Left ventricle myocardium inferior (tissue), 1 donor: ENCODE measurements around the gene SHISAL1. TPM values are rescaled to one million over a fixed set of nuclear protein-coding genes. Genes with fewer than 3 reads are reported as not detected.

Source experiments
- DNase-seq: peaks from one replicate; pipeline ENCODE4 v3.0.0-alpha.2; 2020
- H3K27ac ChIP-seq: fragments of 200-600 bp; replicated peaks from 2 replicates; pipeline ENCODE4 v1.8.0; 2021
- H3K27me3 ChIP-seq: fragments of 200-600 bp; 2 replicates; pipeline ENCODE4 v1.8.0; 2021; ENCODE audit warnings: low read depth
- H3K36me3 ChIP-seq: fragments of 200-600 bp; 2 replicates; pipeline ENCODE4 v1.8.0; 2021
- H3K4me1 ChIP-seq: fragments of 200-600 bp; 2 replicates; pipeline ENCODE4 v1.8.0; 2021
- H3K4me3 ChIP-seq: fragments of 200-600 bp; 2 replicates; pipeline ENCODE4 v1.8.0; 2021; ENCODE audit warnings: mild to moderate bottlenecking, moderate library complexity
- H3K9me3 ChIP-seq: fragments of 200-600 bp; replicated peaks from 2 replicates; pipeline ENCODE4 v1.8.0; 2021
- CTCF ChIP-seq: fragments of 200-600 bp; IDR thresholded peaks from 2 replicates; pipeline ENCODE4 v1.8.0; 2021; ENCODE audit warnings: antibody characterized with exemption, mild to moderate bottlenecking, borderline replicate concordance
- intact Hi-C: fragments of 100-400 bp; cut with micrococcal nuclease; formaldehyde crosslinking; loops from one replicate; pipeline ENCODE4 v1.11.0; 2022
- total RNA-seq: library from RNA; stranded (reverse); fragmentation: NEBNext Ultra II Directional; extraction: Animal tissue kit (Norgen Biotek cat#: 25700); gene quantifications from one replicate; pipeline ENCODE4 v1.2.1, GENCODE V29; 2021
- donor health status: DM: no; HTN: yes; CAD: no; lungs with severe emphysema.

Gene SHISAL1
- total RNA-seq, 1 donor from 2014 or later = 1.3 TPM

GRCh38 chr22:44275631-44275995 is 37.1 kb downstream of the SHISAL1 start:
- Histone ChIP-seq H3K27ac (no peak overlapping the region), H3K36me3 (no peaks in the 10 kb centered on the region), H3K4me1 (no peaks in the 10 kb centered on the region), H3K27me3 (peaks cover 27% of the 10 kb centered on the region), H3K4me3 (no peak overlapping the region), H3K9me3 (no peaks in the 10 kb centered on the region)
- no peak for DNase-seq
- no peak for TF ChIP-seq CTCF
- intact Hi-C loops = no loop called here

GRCh38 chr22:44274918-44275630 is 37.7 kb downstream of the SHISAL1 start:
- no peak for TF ChIP-seq CTCF
- no peak for DNase-seq
- Histone ChIP-seq H3K4me3 (no peak overlapping the region), H3K27me3 (peaks cover 22% of the 10 kb centered on the region), H3K4me1 (no peaks in the 10 kb centered on the region), H3K27ac (no peak overlapping the region), H3K36me3 (no peaks in the 10 kb centered on the region), H3K9me3 (no peaks in the 10 kb centered on the region)
- intact Hi-C loops = no loop called here

- H3K27me3 ChIP-seq = peaks cover 11% of the 10 kb centered on the region
- H3K9me3 ChIP-seq = no peaks in the 10 kb centered on the region
- TF ChIP-seq CTCF = no peak
- no peak overlapping the region for H3K4me3 ChIP-seq
- DNase-seq = no peak
- no peaks in the 10 kb centered on the region for H3K4me1 ChIP-seq
- H3K27ac ChIP-seq = no peak overlapping the region
- no peaks in the 10 kb centered on the region for H3K36me3 ChIP-seq
- intact Hi-C loops = no loop called here
These were observed 39.6 kb downstream of the SHISAL1 start for GRCh38 chr22:44273175-44273574.

- TF ChIP-seq CTCF = no peak
- no peak overlapping the region for H3K4me3 ChIP-seq
- no peaks in the 10 kb centered on the region for H3K4me1 ChIP-seq
- no peaks in the 10 kb centered on the region for H3K36me3 ChIP-seq
- DNase-seq = no peak
- H3K27me3 ChIP-seq = peaks cover 11% of the 10 kb centered on the region
- no peaks in the 10 kb centered on the region for H3K9me3 ChIP-seq
- intact Hi-C loops = no loop called here
- no peak overlapping the region for H3K27ac ChIP-seq
These were observed 40.4 kb downstream of the SHISAL1 start for GRCh38 chr22:44272401-44272771.

GRCh38 chr22:44271732-44272400 is 40.9 kb downstream of the SHISAL1 start:
- DNase-seq = no peak
- TF ChIP-seq CTCF = no peak
- Histone ChIP-seq H3K9me3 (no peaks in the 10 kb centered on the region), H3K27me3 (peaks cover 11% of the 10 kb centered on the region), H3K4me1 (no peaks in the 10 kb centered on the region), H3K27ac (no peak overlapping the region), H3K4me3 (no peak overlapping the region), H3K36me3 (no peaks in the 10 kb centered on the region)
- intact Hi-C loops = no loop called here
